GM12878 (cell line): ENCODE results near the gene YKT6. TPM values are rescaled to one million over a fixed set of nuclear protein-coding genes. Genes with fewer than 3 reads are reported as not detected.
A peak's percentile ranks its signal among the peaks of the same experiment; 100 is the strongest.

Source experiments
- ATAC-seq: fragments of 200-7000 bp; cut with Tn5 transposase; 3 replicates; pipeline ENCODE4 v1.9.1; 2020; ENCODE audit warnings: mild to moderate bottlenecking, moderate library complexity
- Bru-seq: library from RNA; stranded (reverse); fragments of 400-500 nt; gene quantifications from one replicate; lab custom pipeline; 2021; lab: Mats Ljungman, UMichigan
- BruChase-seq, 2 experiments: library from RNA; stranded (reverse); fragments of 400-500 nt; gene quantifications; one replicate each; lab custom pipeline; 2021; lab: Mats Ljungman, UMichigan
- BruUV-seq: library from RNA; stranded (reverse); fragments of 400-500 nt; replicated peaks from 2 replicates; lab custom pipeline; 2021; lab: Mats Ljungman, UMichigan
- CTCF ChIA-PET: fragments of 300-600 bp; sonication (Branson Sonifier 250); formaldehyde crosslinking; extraction: SDS; loops from one replicate; lab custom pipeline; 2021; ENCODE audit warnings: inconsistent platforms; lab: Yijun Ruan, JAX
- POLR2A ChIA-PET: fragments of 350-600 bp; formaldehyde crosslinking; extraction: SDS; loops from one replicate; lab custom pipeline; 2021; ENCODE audit warnings: inconsistent platforms; lab: Charles Lee
- RAD21 ChIA-PET: fragments of 300-600 bp; sonication (Branson Sonifier 250); formaldehyde crosslinking; loops from one replicate; lab custom pipeline; 2023; ENCODE audit warnings: antibody characterized with exemption; ENCODE audit not compliant: unreplicated experiment; lab: Charles Lee
- SMC1A ChIA-PET: fragments of 300-600 bp; sonication (Branson Sonifier 250); formaldehyde crosslinking; loops from one replicate; lab custom pipeline; 2023; ENCODE audit not compliant: unreplicated experiment, uncharacterized antibody; lab: Charles Lee
- DNase-seq: peaks from one replicate; pipeline ENCODE4 v3.0.0-alpha.2; 2011; ENCODE audit warnings: low read depth, low spot score
- FAIRE-seq: peaks from 3 replicates; lab custom pipeline; 2011; peaks lifted over from hg19 to GRCh38; lab: Jason Lieb, UNC
- H2AFZ ChIP-seq: 2 replicates; pipeline ENCODE4 v1.6.0; 2011; ENCODE audit warnings: low read depth, low read length, control low read depth; ENCODE audit not compliant: control insufficient read depth
- H3K27ac ChIP-seq: 2 replicates; pipeline ENCODE4 v1.5.1; 2011; ENCODE audit warnings: control low read depth; ENCODE audit not compliant: control insufficient read depth, insufficient read depth
- H3K27me3 ChIP-seq, 2 experiments: replicated peaks in 1 of 2; 2 replicates each; pipeline versions ENCODE4 v1.6.0 to v1.6.1; 2011; ENCODE audit warnings: low read length in 1 of 2; ENCODE audit not compliant: control insufficient read depth in 2 of 2, insufficient read depth in 2 of 2
- H3K36me3 ChIP-seq, 2 experiments: 2 replicates each; pipeline ENCODE4 v1.5.1; 2011; ENCODE audit warnings: low read length in 1 of 2; ENCODE audit not compliant: control insufficient read depth in 2 of 2, insufficient read depth in 2 of 2
- H3K4me1 ChIP-seq: 2 replicates; pipeline ENCODE4 v1.6.1; 2011; ENCODE audit warnings: mild to moderate bottlenecking, low read length, moderate library complexity, mixed read lengths; ENCODE audit not compliant: control insufficient read depth, insufficient read depth
- H3K4me2 ChIP-seq: 2 replicates; pipeline ENCODE4 v1.6.0; 2011; ENCODE audit warnings: control low read depth; ENCODE audit not compliant: control insufficient read depth, insufficient read depth
- H3K4me3 ChIP-seq: fragments of 200-600 bp; sonication (generic); 2 replicates; pipeline ENCODE4 v1.5.1; 2016
- H3K79me2 ChIP-seq: 2 replicates; pipeline ENCODE4 v1.6.0; 2011; ENCODE audit warnings: low read length; ENCODE audit not compliant: control insufficient read depth, insufficient read depth
- H3K9ac ChIP-seq: 2 replicates; pipeline ENCODE4 v1.8.0; 2011; ENCODE audit warnings: low read length, control low read depth, mixed read lengths; ENCODE audit not compliant: control insufficient read depth, insufficient read depth
- H3K9me3 ChIP-seq: replicated peaks from 3 replicates; pipeline ENCODE4 v1.5.1; 2011; ENCODE audit warnings: mild to moderate bottlenecking, low read length; ENCODE audit not compliant: control insufficient read depth, insufficient read depth
- H4K20me1 ChIP-seq: 2 replicates; pipeline ENCODE4 v1.6.0; 2011; ENCODE audit not compliant: control insufficient read depth, insufficient read depth
- FOXM1 ChIP-seq: IDR thresholded peaks from 2 replicates; pipeline ENCODE4 v1.6.1; 2012; ENCODE audit warnings: low read depth, mild to moderate bottlenecking, inconsistent platforms, low read length, moderate library complexity
- IKZF1 ChIP-seq: fragments of 450-650 bp; conservative IDR thresholded peaks from 2 replicates; pipeline ENCODE4 v1.6.1; 2017; ENCODE audit warnings: antibody characterized with exemption, mild to moderate bottlenecking
- LARP7 ChIP-seq: fragments of 450-650 bp; IDR thresholded peaks from 2 replicates; pipeline ENCODE4 v1.6.1; 2017; ENCODE audit warnings: mild to moderate bottlenecking
- MEF2B ChIP-seq: fragments of 450-650 bp; IDR thresholded peaks from 2 replicates; pipeline ENCODE4 v1.6.1; 2018; ENCODE audit warnings: mild to moderate bottlenecking, moderate library complexity; ENCODE audit not compliant: partially characterized antibody, poor library complexity, severe bottlenecking
- MTA2 ChIP-seq: fragments of 450-650 bp; IDR thresholded peaks from 2 replicates; pipeline ENCODE4 v1.6.1; 2016; ENCODE audit warnings: low read depth, mild to moderate bottlenecking, moderate library complexity
- MTA3 ChIP-seq: IDR thresholded peaks from 2 replicates; pipeline ENCODE4 v1.6.1; 2012; ENCODE audit warnings: low read length, inconsistent platforms, borderline replicate concordance
- MXI1 ChIP-seq: fragments of 150-350 bp; IDR thresholded peaks from 2 replicates; pipeline ENCODE4 v1.6.1; 2011; ENCODE audit warnings: low read depth, mild to moderate bottlenecking, inconsistent platforms, low read length, improper control_type of control experiment
- NFIC ChIP-seq: IDR thresholded peaks from 2 replicates; pipeline ENCODE4 v1.6.1; 2012; ENCODE audit warnings: low read depth, mild to moderate bottlenecking, inconsistent platforms, low read length, moderate library complexity
- NRF1 ChIP-seq: conservative IDR thresholded peaks from 2 replicates; pipeline ENCODE4 v1.6.1; 2011; ENCODE audit warnings: mild to moderate bottlenecking, low read depth, low read length, improper control_type of control experiment
- RUNX3 ChIP-seq: IDR thresholded peaks from 2 replicates; pipeline ENCODE4 v1.6.1; 2012; ENCODE audit warnings: low read length, inconsistent platforms
- SMARCA5 ChIP-seq: fragments of 450-650 bp; IDR thresholded peaks from 2 replicates; pipeline ENCODE4 v1.6.1; 2017; ENCODE audit warnings: mild to moderate bottlenecking
- YBX1 ChIP-seq: fragments of 450-650 bp; IDR thresholded peaks from 2 replicates; pipeline ENCODE4 v1.6.1; 2016; ENCODE audit warnings: antibody characterized with exemption
- WGBS: methylation state at CpG from one replicate; pipeline ENCODE4 v1.1.6; 2016; ENCODE audit warnings: low lambda C conversion rate; ENCODE audit not compliant: insufficient replicate concordance, insufficient coverage; ENCODE audit errors: missing lambda C conversion rate; 5-methylcytosine and 5-hydroxymethylcytosine counted together
- in situ Hi-C: fragments of 300-500 bp; cut with MboI; formaldehyde crosslinking; loops from 9 replicates; pipeline ENCODE4 v1.14.3; 2018; ENCODE audit warnings: mixed read lengths
- intact Hi-C: fragments of 100-400 bp; cut with micrococcal nuclease; formaldehyde crosslinking; loops from one replicate; pipeline ENCODE4 v1.14.2; 2022; ENCODE audit not compliant: unreplicated experiment
- long read RNA-seq, 2 experiments: library from polyadenylated mRNA; unstranded; transcript quantifications; one replicate each; pipeline ENCODE4 v2.0.0, GENCODE V29; 2019 to 2020
- polyA minus RNA-seq, 3 experiments: library from RNA; depleted of rRNA, polyadenylated mRNA; stranded (reverse); fragments of >200 nt; gene quantifications; 2 replicates each; pipeline ENCODE4 v1.2.3, GENCODE V29; 2011
- polyA plus RNA-seq, 11 experiments: library from polyadenylated mRNA; depleted of rRNA in 4 of 11; unstranded in 6 of 11; stranded (reverse) in 5 of 11; fragments of >200 nt; fragmentation: Nextera tagmentation in 4 of 11; fragmentation: Illumina TruSeq in 1 of 11; extraction: Ambion mirVana in 4 of 11; extraction: Trizol in 1 of 11; gene quantifications; 1 replicate in 1 of 11; 2 replicates in 10 of 11; pipeline versions ENCODE4 v1.2.1 to v1.2.3, GENCODE V29; 2011 to 2016; ENCODE audit warnings: inconsistent platforms in 2 of 11, missing spikeins in 2 of 11, low read depth in 1 of 11
- total RNA-seq, 4 experiments: library from RNA; depleted of rRNA in 3 of 4; stranded (reverse); fragments of >200 nt in 3 of 4; fragmentation: Illumina TruSeq in 1 of 4; extraction: Trizol in 1 of 4; gene quantifications; 2 replicates each; pipeline versions ENCODE4 v1.2.1 to v1.2.3, GENCODE V29; 2013 to 2021
- TF ChIP-seq, protein P1 (sequence below): IDR thresholded peaks from 2 replicates; pipeline ENCODE4 v1.6.1; 2011; ENCODE audit warnings: low read depth, low read length, improper control_type of control experiment, borderline replicate concordance
- TF ChIP-seq, protein P2 (sequence below): fragments of 450-650 bp; IDR thresholded peaks from 2 replicates; pipeline ENCODE4 v1.6.1; 2017; ENCODE audit warnings: borderline replicate concordance
- TF ChIP-seq, protein P3 (sequence below): IDR thresholded peaks from 2 replicates; pipeline ENCODE4 v1.6.1; 2012; ENCODE audit warnings: low read length, inconsistent platforms

Gene YKT6
- 18.6 and 19.8 TPM in 2 replicates for total RNA-seq (2013; cell fraction: nucleolus; rRNA removed)
- total RNA-seq (2014; rRNA removed) (72.0 and 78.8 TPM in 2 replicates), total RNA-seq (2014; rRNA removed; fragmentation: Illumina TruSeq; extraction: Trizol) (48.0 and 48.2 TPM in 2 replicates), total RNA-seq (2021) (70.1 and 74.6 TPM in 2 replicates), polyA plus RNA-seq (2011; rRNA removed) (51.2 and 71.2 TPM in 2 replicates), polyA plus RNA-seq (2014; fragmentation: Illumina TruSeq; extraction: Trizol) (65.7 and 69.7 TPM in 2 replicates), polyA plus RNA-seq (2014; fragmentation: Nextera tagmentation; extraction: Ambion mirVana) (1 to 10 TPM; 1.7 to 3.9 TPM), polyA plus RNA-seq (2014; rRNA removed) (95.2 and 103 TPM in 2 replicates), polyA plus RNA-seq (2016; fragmentation: Nextera tagmentation; extraction: Ambion mirVana) (10 to 100 TPM; 68.0 to 75.1 TPM), polyA minus RNA-seq (2011; rRNA and poly(A)+ RNA removed) (45.9 and 57.8 TPM in 2 replicates), Bru-seq, nascent RNA (percentile 88 among the genes with signal in this experiment), BruChase-seq, experiment 1, labeled RNA remaining after a 6-hour chase (percentile 94 among the genes with signal in this experiment), BruChase-seq, experiment 2, labeled RNA remaining after a 2-hour chase (percentile 93 among the genes with signal in this experiment)
- polyA plus RNA-seq (2011; ENCODE audit: low read depth), result 33.2 TPM
- polyA plus RNA-seq (2011; cell fraction: cytosol; rRNA removed), result 76.8 and 103 TPM in 2 replicates
- 83.1 and 91.6 TPM in 2 replicates for polyA plus RNA-seq (2011; cell fraction: nucleus; rRNA removed)
- polyA plus RNA-seq (2012), result 37.6 and 54.2 TPM in 2 replicates
- polyA minus RNA-seq (2011; cell fraction: cytosol; rRNA and poly(A)+ RNA removed), result 13.1 and 24.2 TPM in 2 replicates
- 25.1 and 40.4 TPM in 2 replicates for polyA minus RNA-seq (2011; cell fraction: nucleus; rRNA and poly(A)+ RNA removed)
- long read RNA-seq, experiment 1, transcript YKT6-201 (7 exons, 2,696 nt), result major isoform, 12 of 18 reads
- long read RNA-seq, experiment 1, partial matches to known transcripts, result 2 of 18 reads
- long read RNA-seq, experiment 1, other reads (novel, unspliced or antisense), result 3 of 18 reads
- long read RNA-seq, experiment 2, transcript YKT6-201 (7 exons, 2,696 nt), result major isoform, 5 of 8 reads
- long read RNA-seq, experiment 2, partial matches to known transcripts, result 0 of 8 reads
- long read RNA-seq, experiment 2, other reads (novel, unspliced or antisense), result 3 of 8 reads

DNA sequence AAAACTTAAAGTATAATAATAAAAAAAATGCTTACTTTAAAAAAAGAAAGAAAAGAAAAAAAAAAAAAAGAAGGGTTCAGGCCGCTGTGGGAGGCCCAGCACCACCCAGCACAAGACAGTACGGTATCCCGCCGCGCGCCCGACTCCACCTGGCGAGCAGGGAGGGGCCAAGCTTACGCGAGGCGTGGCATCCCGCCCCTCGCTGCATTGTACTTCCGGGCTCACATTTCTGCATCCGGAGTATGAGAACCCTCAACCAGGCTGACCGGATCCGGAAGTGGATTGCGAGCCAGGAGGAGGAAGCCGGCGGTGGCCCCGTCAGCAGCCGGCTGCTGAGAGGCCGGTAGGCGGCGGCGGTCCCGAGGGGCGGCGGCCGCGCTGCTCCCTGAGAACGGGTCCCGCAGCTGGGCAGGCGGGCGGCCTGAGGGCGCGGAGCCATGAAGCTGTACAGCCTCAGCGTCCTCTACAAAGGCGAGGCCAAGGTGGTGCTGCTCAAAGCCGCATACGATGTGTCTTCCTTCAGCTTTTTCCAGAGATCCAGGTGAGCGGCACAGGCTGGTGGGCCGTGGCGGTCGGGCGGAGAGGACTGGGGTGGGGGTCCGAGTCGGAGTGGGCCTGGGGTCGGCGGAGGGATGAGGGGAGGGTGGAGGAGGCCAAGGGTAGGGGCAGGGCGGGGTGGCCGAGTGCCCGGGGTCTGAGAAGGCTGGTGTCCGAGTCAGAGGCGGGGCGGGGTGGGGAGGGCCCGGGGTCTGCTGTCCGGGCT, at the start of gene YKT6:
Gene YKT6 (plus strand): TSS at position 280 of the 763 bp plus-strand sequence. CDS start 158 bp downstream, at position 438.
- 2% methylated on average over 47 of the region's 58 CpGs for WGBS
- Histone ChIP-seq H3K9me3 (no peaks in the 10 kb centered on the region), H3K4me2 (peak within 1 kb of the TSS; percentile 88), H3K36me3 (peaks cover 3 to 15% of the 10 kb centered on the region in 2 experiments; a peak in 3 of 4 replicates), H3K27ac (peak within 1 kb of the TSS; percentile 16; the same call in 1 of the 2 replicates), H2AFZ (peak within 1 kb of the TSS; percentile 45), H3K9ac (peak within 1 kb of the TSS; percentile 60), H3K27me3 (no peaks in the 10 kb centered on the region), H3K4me3 (peak within 1 kb of the TSS; percentile 94), H4K20me1 (no peaks in the 10 kb centered on the region), H3K4me1 (no peaks in the 10 kb centered on the region; the same call in 1 of the 2 replicates), H3K79me2 (peaks cover 28% of the 10 kb centered on the region)
- POLR2A ChIA-PET, result interaction anchor here (0.6 to 2.6 kb wide), 6 partner anchors 78 to 413 kb away, joined by 3 to 9 read pairs (median 4); partner anchors contain the start of gene DBNL
- intact Hi-C loops, result no loop called here
- in situ Hi-C loops, result no loop called here
- ATAC-seq, result peak; percentile 99
- RAD21 ChIA-PET, result interaction anchor here (0.6 to 1.8 kb wide), 3 partner anchors 120 to 413 kb away, joined by 3 to 8 read pairs (median 6); no protein-coding TSS in a partner anchor
- SMC1A ChIA-PET, result interaction anchor here (0.7 to 0.9 kb wide), 2 partner anchors 14 to 120 kb away, joined by 3 read pairs; no protein-coding TSS in a partner anchor
- peak; percentile 84 for DNase-seq
- CTCF ChIA-PET, result interaction anchor here (0.6 to 1.6 kb wide), 7 partner anchors 14 to 290 kb away, joined by 3 to 5 read pairs (median 3); no protein-coding TSS in a partner anchor
- BruUV-seq, result no TSS peak
- peak; percentile 96 for FAIRE-seq
- TF ChIP-seq IKZF1 (peak; percentile 76), NFIC (no peak), RUNX3 (peak; percentile 26; the same call in 1 of the 2 replicates), YBX1 (no peak), MTA2 (peak; percentile 74), FOXM1 (no peak), SMARCA5 (peak; percentile 52; the same call in 1 of the 2 replicates), MXI1 (peak; percentile 68), NRF1 (no peak), MTA3 (no peak), LARP7 (peak; percentile 76), MEF2B (peak; percentile 72)
- TF ChIP-seq, protein P1, sequence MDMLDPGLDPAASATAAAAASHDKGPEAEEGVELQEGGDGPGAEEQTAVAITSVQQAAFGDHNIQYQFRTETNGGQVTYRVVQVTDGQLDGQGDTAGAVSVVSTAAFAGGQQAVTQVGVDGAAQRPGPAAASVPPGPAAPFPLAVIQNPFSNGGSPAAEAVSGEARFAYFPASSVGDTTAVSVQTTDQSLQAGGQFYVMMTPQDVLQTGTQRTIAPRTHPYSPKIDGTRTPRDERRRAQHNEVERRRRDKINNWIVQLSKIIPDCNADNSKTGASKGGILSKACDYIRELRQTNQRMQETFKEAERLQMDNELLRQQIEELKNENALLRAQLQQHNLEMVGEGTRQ, result no peak
- TF ChIP-seq, protein P2, sequence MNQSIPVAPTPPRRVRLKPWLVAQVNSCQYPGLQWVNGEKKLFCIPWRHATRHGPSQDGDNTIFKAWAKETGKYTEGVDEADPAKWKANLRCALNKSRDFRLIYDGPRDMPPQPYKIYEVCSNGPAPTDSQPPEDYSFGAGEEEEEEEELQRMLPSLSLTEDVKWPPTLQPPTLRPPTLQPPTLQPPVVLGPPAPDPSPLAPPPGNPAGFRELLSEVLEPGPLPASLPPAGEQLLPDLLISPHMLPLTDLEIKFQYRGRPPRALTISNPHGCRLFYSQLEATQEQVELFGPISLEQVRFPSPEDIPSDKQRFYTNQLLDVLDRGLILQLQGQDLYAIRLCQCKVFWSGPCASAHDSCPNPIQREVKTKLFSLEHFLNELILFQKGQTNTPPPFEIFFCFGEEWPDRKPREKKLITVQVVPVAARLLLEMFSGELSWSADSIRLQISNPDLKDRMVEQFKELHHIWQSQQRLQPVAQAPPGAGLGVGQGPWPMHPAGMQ, result no peak
- TF ChIP-seq, protein P3, sequence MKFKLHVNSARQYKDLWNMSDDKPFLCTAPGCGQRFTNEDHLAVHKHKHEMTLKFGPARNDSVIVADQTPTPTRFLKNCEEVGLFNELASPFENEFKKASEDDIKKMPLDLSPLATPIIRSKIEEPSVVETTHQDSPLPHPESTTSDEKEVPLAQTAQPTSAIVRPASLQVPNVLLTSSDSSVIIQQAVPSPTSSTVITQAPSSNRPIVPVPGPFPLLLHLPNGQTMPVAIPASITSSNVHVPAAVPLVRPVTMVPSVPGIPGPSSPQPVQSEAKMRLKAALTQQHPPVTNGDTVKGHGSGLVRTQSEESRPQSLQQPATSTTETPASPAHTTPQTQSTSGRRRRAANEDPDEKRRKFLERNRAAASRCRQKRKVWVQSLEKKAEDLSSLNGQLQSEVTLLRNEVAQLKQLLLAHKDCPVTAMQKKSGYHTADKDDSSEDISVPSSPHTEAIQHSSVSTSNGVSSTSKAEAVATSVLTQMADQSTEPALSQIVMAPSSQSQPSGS, result no peak
